Chondrocyte (in vitro differentiated cells): ENCODE data around the gene TMTC2. TPM values are rescaled to one million over a fixed set of nuclear protein-coding genes. Genes with fewer than 3 reads are reported as not detected.

Source experiments
- DNase-seq: peaks from one replicate; pipeline ENCODE4 v3.0.0; 2021; ENCODE audit warnings: mixed read lengths, low spot score
- H3K27ac Mint-ChIP-seq: one replicate; pipeline ENCODE4 v1.8.0; 2021; ENCODE audit warnings: mild to moderate bottlenecking, moderate library complexity, mixed read lengths; ENCODE audit not compliant: unreplicated experiment
- H3K27me3 Mint-ChIP-seq: 2 replicates; pipeline ENCODE4 v1.8.0; 2021; ENCODE audit warnings: low read depth, mixed read lengths
- H3K36me3 Mint-ChIP-seq: 2 replicates; pipeline ENCODE4 v1.8.0; 2021; ENCODE audit warnings: low read depth, mixed read lengths
- H3K4me1 Mint-ChIP-seq: 2 replicates; pipeline ENCODE4 v1.8.0; 2021; ENCODE audit warnings: low read depth, mild to moderate bottlenecking, mixed read lengths
- H3K4me3 Mint-ChIP-seq: one replicate; pipeline ENCODE4 v1.8.0; 2021; ENCODE audit warnings: mild to moderate bottlenecking, moderate library complexity, mixed read lengths; ENCODE audit not compliant: unreplicated experiment
- H3K9me3 Mint-ChIP-seq: 2 replicates; pipeline ENCODE4 v1.8.0; 2021; ENCODE audit warnings: low read depth, mixed read lengths
- CTCF ChIP-seq: fragments of 200-600 bp; sonication (generic); IDR thresholded peaks from 2 replicates; pipeline ENCODE4 v1.5.0; 2021; ENCODE audit warnings: antibody characterized with exemption, mild to moderate bottlenecking, moderate library complexity
- total RNA-seq: library from RNA; stranded (reverse); gene quantifications from 3 replicates; pipeline ENCODE4 v1.2.1, GENCODE V29; 2021

TMTC2 gene
- total RNA-seq, 1 donor from 2014 or later, result 1.4 TPM

- DNase-seq, result no peak
- H3K27ac Mint-ChIP-seq, result no peak overlapping the region
- H3K4me1 Mint-ChIP-seq, result peaks cover 6% of the 10 kb centered on the region
- H3K4me3 Mint-ChIP-seq, result no peak overlapping the region
- no peaks in the 10 kb centered on the region for H3K36me3 Mint-ChIP-seq
- H3K9me3 Mint-ChIP-seq, result no peaks in the 10 kb centered on the region
- TF ChIP-seq CTCF, result no peak
- H3K27me3 Mint-ChIP-seq, result no peaks in the 10 kb centered on the region
Observed at GRCh38 chr12:82648259-82648909, 38.3 kb upstream of the TMTC2 start.

GRCh38 chr12:82650627-82651337 is 35.9 kb upstream of the TMTC2 start:
- no peaks in the 10 kb centered on the region for H3K27me3 Mint-ChIP-seq
- no peak for DNase-seq
- no peak overlapping the region for H3K27ac Mint-ChIP-seq
- peaks cover 6% of the 10 kb centered on the region for H3K4me1 Mint-ChIP-seq
- TF ChIP-seq CTCF, result no peak
- H3K36me3 Mint-ChIP-seq, result no peaks in the 10 kb centered on the region
- H3K4me3 Mint-ChIP-seq, result no peak overlapping the region
- H3K9me3 Mint-ChIP-seq, result no peaks in the 10 kb centered on the region

- TF ChIP-seq CTCF, result no peak
- DNase-seq, result no peak
- Mint-ChIP-seq H3K9me3 (no peaks in the 10 kb centered on the region), H3K36me3 (no peaks in the 10 kb centered on the region), H3K27ac (no peak overlapping the region), H3K4me3 (no peak overlapping the region), H3K4me1 (peaks cover 6% of the 10 kb centered on the region), H3K27me3 (no peaks in the 10 kb centered on the region)
Observed at GRCh38 chr12:82651489-82651888, 35.2 kb upstream of the TMTC2 start.

- no peaks in the 10 kb centered on the region for H3K9me3 Mint-ChIP-seq
- H3K4me3 Mint-ChIP-seq, result no peak overlapping the region
- H3K27me3 Mint-ChIP-seq, result no peaks in the 10 kb centered on the region
- no peak for TF ChIP-seq CTCF
- no peak overlapping the region for H3K27ac Mint-ChIP-seq
- H3K4me1 Mint-ChIP-seq, result peaks cover 6% of the 10 kb centered on the region
- H3K36me3 Mint-ChIP-seq, result no peaks in the 10 kb centered on the region
- no peak for DNase-seq
Observed at GRCh38 chr12:82652071-82652470, 34.6 kb upstream of the TMTC2 start.

- no peak overlapping the region for H3K4me3 Mint-ChIP-seq
- no peaks in the 10 kb centered on the region for H3K36me3 Mint-ChIP-seq
- TF ChIP-seq CTCF, result no peak
- no peak for DNase-seq
- no peaks in the 10 kb centered on the region for H3K27me3 Mint-ChIP-seq
- no peaks in the 10 kb centered on the region for H3K9me3 Mint-ChIP-seq
- H3K4me1 Mint-ChIP-seq, result peaks cover 2% of the 10 kb centered on the region
- H3K27ac Mint-ChIP-seq, result no peak overlapping the region
Observed at GRCh38 chr12:82655751-82656150, 31.0 kb upstream of the TMTC2 start.
